GM23338 (cell line): Measurements from ENCODE around the gene DNAJB8. TPM values are rescaled to one million over a fixed set of nuclear protein-coding genes. Genes with fewer than 3 reads are reported as not detected.
A peak's percentile ranks its signal among the peaks of the same experiment; 100 is the strongest.

Experiments used
- ATAC-seq: fragments of 200-7000 bp; cut with Tn5 transposase; 3 replicates; pipeline ENCODE4 v1.9.1; 2020
- DNase-seq: peaks from one replicate; pipeline ENCODE4 v3.0.0-alpha.2; 2015; ENCODE audit warnings: low spot score
- H2AFZ ChIP-seq: fragments of 200-600 bp; sonication (generic); 2 replicates; pipeline ENCODE4 v1.8.0; 2016; ENCODE audit warnings: antibody characterized with exemption, mild to moderate bottlenecking, moderate library complexity
- H3F3A ChIP-seq: fragments of 200-600 bp; sonication (generic); replicated peaks from 2 replicates; pipeline ENCODE4 v1.8.0; 2017; ENCODE audit warnings: antibody characterized with exemption, mixed run types, low read depth
- H3K27ac ChIP-seq: fragments of 200-600 bp; sonication (generic); 2 replicates; pipeline ENCODE4 v1.6.1; 2016; ENCODE audit warnings: low read depth
- H3K27me3 ChIP-seq: fragments of 200-600 bp; sonication (generic); 2 replicates; pipeline ENCODE4 v1.8.0; 2016; ENCODE audit warnings: mild to moderate bottlenecking, mixed run types, moderate library complexity; ENCODE audit not compliant: insufficient read depth
- H3K36me3 ChIP-seq: fragments of 200-600 bp; sonication (generic); 2 replicates; pipeline ENCODE4 v1.8.0; 2016; ENCODE audit warnings: mild to moderate bottlenecking; ENCODE audit not compliant: insufficient read depth
- H3K4me1 ChIP-seq: fragments of 200-600 bp; sonication (generic); 2 replicates; pipeline ENCODE4 v1.8.0; 2016; ENCODE audit warnings: mild to moderate bottlenecking, moderate library complexity; ENCODE audit not compliant: insufficient read depth
- H3K4me2 ChIP-seq: fragments of 200-600 bp; sonication (generic); 2 replicates; pipeline ENCODE4 v1.7.1; 2017; ENCODE audit warnings: mixed run types
- H3K4me3 ChIP-seq: fragments of 200-600 bp; sonication (generic); 2 replicates; pipeline ENCODE4 v1.6.1; 2016; ENCODE audit warnings: mixed run types
- H3K79me2 ChIP-seq: fragments of 200-600 bp; sonication (generic); replicated peaks from 2 replicates; pipeline ENCODE4 v1.8.0; 2017; ENCODE audit warnings: mild to moderate bottlenecking; ENCODE audit not compliant: insufficient read depth
- H3K9me2 ChIP-seq: fragments of 200-600 bp; sonication (generic); 2 replicates; pipeline ENCODE4 v1.8.0; 2017; ENCODE audit not compliant: insufficient read depth
- H4K20me1 ChIP-seq: fragments of 200-600 bp; sonication (generic); replicated peaks from 2 replicates; pipeline ENCODE4 v1.8.0; 2017; ENCODE audit warnings: mild to moderate bottlenecking; ENCODE audit not compliant: insufficient read depth
- H3K27ac Mint-ChIP-seq: 2 replicates; pipeline ENCODE4 v1.8.0; 2020; ENCODE audit warnings: inconsistent platforms, mild to moderate bottlenecking, moderate library complexity, mixed read lengths
- H3K27me3 Mint-ChIP-seq: 3 replicates; pipeline ENCODE4 v1.8.0; 2022; ENCODE audit warnings: low read depth, mild to moderate bottlenecking, moderate library complexity, mixed read lengths, inconsistent platforms; ENCODE audit not compliant: insufficient read depth, poor library complexity
- H3K36me3 Mint-ChIP-seq: 3 replicates; pipeline ENCODE4 v1.8.0; 2021; ENCODE audit warnings: low read depth, mild to moderate bottlenecking, inconsistent platforms, moderate library complexity, mixed read lengths
- H3K4me1 Mint-ChIP-seq: 3 replicates; pipeline ENCODE4 v1.8.0; 2020; ENCODE audit warnings: mild to moderate bottlenecking, inconsistent platforms, mixed read lengths
- H3K4me3 Mint-ChIP-seq: 3 replicates; pipeline ENCODE4 v1.8.0; 2021; ENCODE audit warnings: moderate library complexity, mild to moderate bottlenecking, inconsistent platforms, mixed read lengths
- H3K9me3 Mint-ChIP-seq: 3 replicates; pipeline ENCODE4 v1.8.0; 2020; ENCODE audit warnings: moderate library complexity, mild to moderate bottlenecking, inconsistent platforms, mixed read lengths
- CREB1 ChIP-seq: fragments of 250-450 bp; sonication (Bioruptor Pico); IDR thresholded peaks from 2 replicates; pipeline ENCODE4 v1.5.0; 2020; ENCODE audit warnings: low read depth, mild to moderate bottlenecking, moderate library complexity
- ETS1 ChIP-seq: IDR thresholded peaks from 2 replicates; pipeline ENCODE4 v1.6.1; 2016; ENCODE audit warnings: antibody characterized with exemption
- EZH2 ChIP-seq: fragments of 200-600 bp; sonication (generic); IDR thresholded peaks from one replicate; pipeline ENCODE4 v1.8.0; 2017; ENCODE audit warnings: antibody characterized with exemption, mild to moderate bottlenecking, low read depth; ENCODE audit not compliant: unreplicated experiment
- EZH2phosphoT487 ChIP-seq: fragments of 200-600 bp; sonication (generic); IDR thresholded peaks from one replicate; pipeline ENCODE4 v1.8.1; 2018; ENCODE audit warnings: antibody characterized with exemption; ENCODE audit not compliant: unreplicated experiment
- JUNB ChIP-seq: IDR thresholded peaks from one replicate; pipeline ENCODE4 v1.6.1; 2016; ENCODE audit warnings: antibody characterized with exemption; ENCODE audit not compliant: unreplicated experiment
- NANOG ChIP-seq: IDR thresholded peaks from 2 replicates; pipeline ENCODE4 v1.6.1; 2016; ENCODE audit warnings: antibody characterized with exemption, borderline replicate concordance
- POLR2AphosphoS5 ChIP-seq: IDR thresholded peaks from 2 replicates; pipeline ENCODE4 v1.6.1; 2016; ENCODE audit warnings: antibody characterized with exemption, low read depth
- REST ChIP-seq: IDR thresholded peaks from one replicate; pipeline ENCODE4 v1.6.1; 2018; ENCODE audit warnings: antibody characterized with exemption; ENCODE audit not compliant: unreplicated experiment
- STAT1 ChIP-seq: IDR thresholded peaks from one replicate; pipeline ENCODE4 v1.6.1; 2016; ENCODE audit warnings: antibody characterized with exemption; ENCODE audit not compliant: unreplicated experiment
- ZNF331 ChIP-seq: fragments of 250-450 bp; sonication (Bioruptor Pico); IDR thresholded peaks from 2 replicates; pipeline ENCODE4 v1.5.0; 2020; ENCODE audit warnings: low read depth, mild to moderate bottlenecking, moderate library complexity
- ZNF462 ChIP-seq: fragments of 250-450 bp; sonication (Bioruptor Pico); IDR thresholded peaks from 2 replicates; pipeline ENCODE4 v1.5.0; 2020; ENCODE audit warnings: mild to moderate bottlenecking, moderate library complexity
- polyA plus RNA-seq: library from polyadenylated mRNA; unstranded; fragments of >200 nt; fragmentation: Nextera tagmentation; extraction: Ambion mirVana; gene quantifications from 2 replicates; pipeline ENCODE4 v1.2.1, GENCODE V29; 2016
- total RNA-seq: library from RNA; depleted of rRNA; stranded (reverse); fragments of >200 nt; shearing (Covaris generic); gene quantifications from 2 replicates; pipeline ENCODE4 v1.2.3, GENCODE V29; 2014

Gene DNAJB8
- total and polyA plus RNA-seq, 2 experiments from 2014 or later: not detected

- no peak overlapping the region for H3K4me3 Mint-ChIP-seq
- H3K27me3 Mint-ChIP-seq: peaks cover 4% of the 10 kb centered on the region
- no peaks in the 10 kb centered on the region; the same call in 2 of the 3 replicates for H3K9me3 Mint-ChIP-seq
- TF ChIP-seq EZH2 (no peak), REST (no peak), EZH2phosphoT487 (no peak), CREB1 (no peak), POLR2AphosphoS5 (no peak), NANOG (no peak), ZNF462 (CRISPR knock-in tag) (no peak), ZNF331 (CRISPR knock-in tag) (no peak), ETS1 (no peak), STAT1 (no peak), JUNB (no peak)
- no peaks in the 10 kb centered on the region for H3K9me2 ChIP-seq
- no peaks in the 10 kb centered on the region for H3F3A ChIP-seq
- H3K4me3 ChIP-seq: no peak overlapping the region
- DNase-seq (no peak), ATAC-seq (peak; percentile 22; the same call in 1 of the 3 replicates)
- no peak overlapping the region for H3K27ac Mint-ChIP-seq
- H3K4me2 ChIP-seq: no peak overlapping the region
- H3K79me2 ChIP-seq: no peaks in the 10 kb centered on the region
- no peaks in the 10 kb centered on the region for H3K36me3 Mint-ChIP-seq
- H2AFZ ChIP-seq: no peak overlapping the region
- no peaks in the 10 kb centered on the region for H3K4me1 ChIP-seq
- H3K27me3 ChIP-seq: no peaks in the 10 kb centered on the region
- no peak overlapping the region for H3K27ac ChIP-seq
- no peaks in the 10 kb centered on the region; the same call in 2 of the 3 replicates for H3K4me1 Mint-ChIP-seq
- H4K20me1 ChIP-seq: no peaks in the 10 kb centered on the region
- no peaks in the 10 kb centered on the region for H3K36me3 ChIP-seq
Observed at GRCh38 chr3:128505771-128506170, 39.1 kb upstream of the DNAJB8 start.
